Measurements from ENCODE around the gene PRKCH.

DNA sequence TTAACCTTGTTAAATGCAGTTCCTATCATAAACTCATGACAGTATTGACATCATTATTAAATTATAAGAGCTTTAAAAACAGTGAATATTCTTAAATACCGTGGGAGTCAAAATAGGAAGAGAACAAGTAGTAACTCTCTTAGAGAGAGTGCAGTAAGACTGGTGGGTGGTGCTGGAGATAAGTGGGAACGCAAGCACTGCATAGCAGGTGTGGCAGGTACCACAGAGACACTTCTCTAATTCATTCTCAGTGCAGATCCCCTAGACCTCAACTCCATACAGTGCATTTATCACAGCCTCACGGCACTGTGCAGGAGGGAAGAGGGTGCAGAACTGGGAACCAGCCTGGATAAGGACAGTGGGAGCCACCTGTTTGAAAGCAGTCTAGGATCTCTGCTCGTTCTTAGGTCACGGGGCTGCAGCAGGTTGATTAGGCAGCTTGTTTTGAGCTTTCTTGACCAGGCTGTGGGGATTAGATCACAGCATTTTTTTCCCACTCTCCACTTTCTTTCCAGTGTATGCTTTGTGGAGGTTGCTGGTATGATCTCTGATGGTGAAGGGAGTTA is 165.6 kb downstream of the PRKCH start:
- no peak for TF ChIP-seq POLR2AphosphoS5 (IDR thresholded peaks at IDR 0.05)
- TF ChIP-seq, protein P1, sequence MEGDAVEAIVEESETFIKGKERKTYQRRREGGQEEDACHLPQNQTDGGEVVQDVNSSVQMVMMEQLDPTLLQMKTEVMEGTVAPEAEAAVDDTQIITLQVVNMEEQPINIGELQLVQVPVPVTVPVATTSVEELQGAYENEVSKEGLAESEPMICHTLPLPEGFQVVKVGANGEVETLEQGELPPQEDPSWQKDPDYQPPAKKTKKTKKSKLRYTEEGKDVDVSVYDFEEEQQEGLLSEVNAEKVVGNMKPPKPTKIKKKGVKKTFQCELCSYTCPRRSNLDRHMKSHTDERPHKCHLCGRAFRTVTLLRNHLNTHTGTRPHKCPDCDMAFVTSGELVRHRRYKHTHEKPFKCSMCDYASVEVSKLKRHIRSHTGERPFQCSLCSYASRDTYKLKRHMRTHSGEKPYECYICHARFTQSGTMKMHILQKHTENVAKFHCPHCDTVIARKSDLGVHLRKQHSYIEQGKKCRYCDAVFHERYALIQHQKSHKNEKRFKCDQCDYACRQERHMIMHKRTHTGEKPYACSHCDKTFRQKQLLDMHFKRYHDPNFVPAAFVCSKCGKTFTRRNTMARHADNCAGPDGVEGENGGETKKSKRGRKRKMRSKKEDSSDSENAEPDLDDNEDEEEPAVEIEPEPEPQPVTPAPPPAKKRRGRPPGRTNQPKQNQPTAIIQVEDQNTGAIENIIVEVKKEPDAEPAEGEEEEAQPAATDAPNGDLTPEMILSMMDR (IDR thresholded peaks at IDR 0.05) = no peak
